AML-193 (cell line): ENCODE measurements around the gene MMD2.
"Not testable (repeated sequence)": the region's sequence is repeated elsewhere in the genome, so short reads cannot be mapped to it uniquely, and the experiment has no call there.

Experiments used
- DNase-seq, 2 experiments: peaks; one replicate each; lab custom pipeline; 2025; lab: John Stamatoyannopoulos, UW

The MMD2 gene

GRCh38 chr7:4893929-4894475, 65.0 kb downstream of the MMD2 start:
- DNase-seq, result no peak

- not testable (repeated sequence) for DNase-seq
These were observed 65.8 kb downstream of the MMD2 start for GRCh38 chr7:4893188-4893587.

- not testable (repeated sequence) for DNase-seq
These were observed 67.5 kb downstream of the MMD2 start for GRCh38 chr7:4891522-4891921.

GRCh38 chr7:4889682-4890081, 69.3 kb downstream of the MMD2 start:
- no peak for DNase-seq

- no peak for DNase-seq
These were observed 70.8 kb downstream of the MMD2 start for GRCh38 chr7:4888161-4888560.

- no peak for DNase-seq
These were observed 72.3 kb downstream of the MMD2 start for GRCh38 chr7:4886671-4887070.

GRCh38 chr7:4885317-4885807, 73.6 kb downstream of the MMD2 start:
- no peak for DNase-seq

GRCh38 chr7:4884164-4884563, 74.8 kb downstream of the MMD2 start:
- no peak for DNase-seq

- DNase-seq, result peak; percentile 35 to 44
These were observed 75.4 kb downstream of the MMD2 start, which contains the start of gene RADIL for GRCh38 chr7:4883372-4884144. RADIL (minus strand) TSS chr7:4883716; CDS start chr7:4878139, 5,577 bp downstream.

- DNase-seq, result no peak
These were observed 76.0 kb downstream of the MMD2 start for GRCh38 chr7:4883033-4883371.

- DNase-seq, result no peak
These were observed 76.6 kb downstream of the MMD2 start for GRCh38 chr7:4882169-4883032.

- no peak for DNase-seq
These were observed 78.8 kb downstream of the MMD2 start for GRCh38 chr7:4880218-4880617.

GRCh38 chr7:4879396-4880081, 79.4 kb downstream of the MMD2 start:
- no peak for DNase-seq

- DNase-seq, result no peak
These were observed 80.4 kb downstream of the MMD2 start for GRCh38 chr7:4878336-4879335.

- DNase-seq, result no peak
These were observed 82.4 kb downstream of the MMD2 start for GRCh38 chr7:4876586-4876985.

- DNase-seq, result no peak
These were observed 83.6 kb downstream of the MMD2 start for GRCh38 chr7:4875391-4875790.

GRCh38 chr7:4873071-4873944, 85.7 kb downstream of the MMD2 start:
- no peak for DNase-seq

- DNase-seq, result no peak
These were observed 86.9 kb downstream of the MMD2 start for GRCh38 chr7:4871930-4872675.

- no peak for DNase-seq
These were observed 87.8 kb downstream of the MMD2 start for GRCh38 chr7:4871056-4871680.
